Adrenal gland (tissue), 12 donors: ENCODE data around the gene ANKFN1. TPM values are rescaled to one million over a fixed set of nuclear protein-coding genes. Genes with fewer than 3 reads are reported as not detected.
A peak's percentile ranks its signal among the peaks of the same experiment; 100 is the strongest.

Experiments used
- DNase-seq, 7 donors: peaks; one replicate each; pipeline ENCODE4 v3.0.0-alpha.2; 2019 to 2020
- H3K27ac ChIP-seq, 5 donors: fragments of 200-600 bp; sonication (generic) in 4 of 5; 1 replicate in 3 of 5; 2 replicates in 2 of 5; pipeline versions ENCODE4 v1.5.1 to v1.8.0; 2016 to 2020; ENCODE audit warnings: mild to moderate bottlenecking in 1 of 5
- H3K27me3 ChIP-seq: fragments of 200-600 bp; 2 replicates; pipeline ENCODE4 v1.8.0; 2021
- H3K36me3 ChIP-seq, 2 donors: fragments of 200-600 bp; replicated peaks in 1 of 2; 1 replicate in 1 of 2; 2 replicates in 1 of 2; pipeline versions ENCODE4 v1.5.1 to v1.8.0; 2018 to 2022
- H3K4me1 ChIP-seq, 2 donors: fragments of 200-600 bp; replicated peaks in 1 of 2; 1 replicate in 1 of 2; 2 replicates in 1 of 2; pipeline versions ENCODE4 v1.5.1 to v1.8.0; 2018 to 2021
- H3K4me3 ChIP-seq, 4 donors: fragments of 200-600 bp; sonication (generic) in 3 of 4; one replicate each; pipeline ENCODE4 v1.5.1; 2016 to 2018
- H3K9me3 ChIP-seq, 3 donors: fragments of 200-600 bp; sonication (generic) in 1 of 3; replicated peaks in 1 of 3; 1 replicate in 2 of 3; 2 replicates in 1 of 3; pipeline versions ENCODE4 v1.5.1 to v1.8.0; 2016 to 2021
- POLR2A ChIP-seq, 2 donors: fragments of 450-650 bp; IDR thresholded peaks; one replicate each; pipeline ENCODE4 v1.6.1; 2017; ENCODE audit warnings: antibody characterized with exemption in 2 of 2, mild to moderate bottlenecking in 2 of 2, moderate library complexity in 1 of 2
- WGBS, 4 donors: extraction: QIAGEN DNeasy Blood & Tissue Kit in 2 of 4; methylation state at CpG; one replicate each; pipeline versions ENCODE4 v1.1.5 to v1.1.7; 2013 to 2017; 5-methylcytosine and 5-hydroxymethylcytosine counted together
- intact Hi-C, 2 donors: fragments of 100-400 bp; cut with DNase I; formaldehyde crosslinking; loops; one replicate each; pipeline versions ENCODE4 v1.14.1 to v1.15.0; 2022 to 2023
- polyA plus RNA-seq, 3 donors: library from polyadenylated mRNA; stranded (reverse); fragments of 200-250 nt in 2 of 3; fragments of 350-450 nt in 1 of 3; fragmentation: Illumina TruSeq in 1 of 3; extraction: RNeasy Lipid Tissue Mini Kit (QIAGEN cat#74804) in 1 of 3; gene quantifications; one replicate each; pipeline ENCODE4 v1.2.3, GENCODE V29; 2013 to 2014
- total RNA-seq, 9 donors: library from RNA; depleted of rRNA in 4 of 9; stranded (reverse); fragments of >200 nt in 4 of 9; fragments of 120-200 nt in 1 of 9; fragmentation: NEBNext Ultra II Directional in 1 of 9; extraction: Animal tissue kit (Norgen Biotek cat#: 25700) in 1 of 9; gene quantifications; one replicate each; pipeline versions ENCODE4 v1.1.0 to v1.2.4, GENCODE V29; 2013 to 2023
- TF ChIP-seq, protein P1 (sequence below), 6 experiments: fragments of 450-650 bp in 4 of 6; fragments of 200-600 bp in 2 of 6; sonication (generic) in 1 of 6; IDR thresholded peaks; 1 replicate in 5 of 6; 2 replicates in 1 of 6; pipeline versions ENCODE4 v1.5.1 to v1.8.0; 2016 to 2021; ENCODE audit warnings: antibody characterized with exemption in 6 of 6, mild to moderate bottlenecking in 2 of 6, moderate library complexity in 1 of 6
- donor health status: healthy with polysubstance abuse.
- donor health status: Bipolar disorder and iron deficiency.
- donor health status: DM: yes; HTN: yes; CAD: no.
- donor health status: DM: no; HTN: no; CAD: no.
- donor health status: DM: no; HTN: no; CAD: no.
- donor health status: DM: yes; HTN: yes; CAD: no.

ANKFN1 gene
- total and polyA plus RNA-seq, 12 donors: 0.18 to 1.6 (median 0.41) TPM; not detected in 5

DNA sequence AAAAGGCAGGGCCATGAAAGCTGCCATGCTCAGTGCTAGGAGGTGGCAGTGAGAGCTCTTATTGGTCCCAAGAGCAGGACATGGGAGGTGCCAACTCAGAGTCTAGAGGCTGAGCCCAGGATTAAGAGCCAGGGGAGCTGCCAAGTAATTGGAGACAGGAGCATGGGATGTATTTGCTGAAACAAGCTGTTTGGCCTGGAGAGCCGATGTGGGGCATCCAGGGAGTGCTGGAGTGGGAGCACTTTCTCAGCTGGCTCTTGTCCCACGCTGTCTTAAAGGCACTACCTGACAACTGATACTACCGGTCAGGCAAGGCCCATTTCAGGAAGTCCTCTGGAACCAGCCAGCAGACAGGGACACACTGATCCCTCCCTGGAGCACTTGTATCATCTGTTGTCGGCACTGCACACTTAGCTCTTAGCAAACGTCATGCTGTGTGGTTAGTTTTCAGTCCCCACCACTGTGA lies 19.3 kb downstream of the ANKFN1 start:
- WGBS, 4 donors: 50 to 64% (median 53%) methylated on average over 2 to 5 of the region's 5 CpGs
- no peak overlapping the region for H3K4me3 ChIP-seq
- DNase-seq: peak in 1 of 7 donors; percentile 54
- H3K27ac ChIP-seq: no peak overlapping the region
- no peaks in the 10 kb centered on the region for H3K27me3 ChIP-seq
- intact Hi-C loops: no loop called here
- H3K4me1 ChIP-seq: no peaks in the 10 kb centered on the region
- no peaks in the 10 kb centered on the region for H3K36me3 ChIP-seq
- TF ChIP-seq POLR2A (IDR thresholded peaks at IDR 0.05): no peak
- TF ChIP-seq, protein P1, sequence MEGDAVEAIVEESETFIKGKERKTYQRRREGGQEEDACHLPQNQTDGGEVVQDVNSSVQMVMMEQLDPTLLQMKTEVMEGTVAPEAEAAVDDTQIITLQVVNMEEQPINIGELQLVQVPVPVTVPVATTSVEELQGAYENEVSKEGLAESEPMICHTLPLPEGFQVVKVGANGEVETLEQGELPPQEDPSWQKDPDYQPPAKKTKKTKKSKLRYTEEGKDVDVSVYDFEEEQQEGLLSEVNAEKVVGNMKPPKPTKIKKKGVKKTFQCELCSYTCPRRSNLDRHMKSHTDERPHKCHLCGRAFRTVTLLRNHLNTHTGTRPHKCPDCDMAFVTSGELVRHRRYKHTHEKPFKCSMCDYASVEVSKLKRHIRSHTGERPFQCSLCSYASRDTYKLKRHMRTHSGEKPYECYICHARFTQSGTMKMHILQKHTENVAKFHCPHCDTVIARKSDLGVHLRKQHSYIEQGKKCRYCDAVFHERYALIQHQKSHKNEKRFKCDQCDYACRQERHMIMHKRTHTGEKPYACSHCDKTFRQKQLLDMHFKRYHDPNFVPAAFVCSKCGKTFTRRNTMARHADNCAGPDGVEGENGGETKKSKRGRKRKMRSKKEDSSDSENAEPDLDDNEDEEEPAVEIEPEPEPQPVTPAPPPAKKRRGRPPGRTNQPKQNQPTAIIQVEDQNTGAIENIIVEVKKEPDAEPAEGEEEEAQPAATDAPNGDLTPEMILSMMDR (IDR thresholded peaks at IDR 0.05): no peak
- no peaks in the 10 kb centered on the region for H3K9me3 ChIP-seq

- Histone ChIP-seq H3K4me3 (no peak overlapping the region), H3K36me3 (no peaks in the 10 kb centered on the region), H3K27ac (no peak overlapping the region), H3K9me3 (no peaks in the 10 kb centered on the region), H3K27me3 (no peaks in the 10 kb centered on the region), H3K4me1 (no peaks in the 10 kb centered on the region)
- no peak for TF ChIP-seq POLR2A (IDR thresholded peaks at IDR 0.05)
- TF ChIP-seq, protein P1 (IDR thresholded peaks at IDR 0.05): no peak
- WGBS, 4 donors: 69 to 87% (median 83%) methylated on average over 1 of the region's 1 CpG
- no peak for DNase-seq
- intact Hi-C loops: no loop called here
Measured at GRCh38 chr17:56173026-56173425, 19.8 kb downstream of the ANKFN1 start.

DNA sequence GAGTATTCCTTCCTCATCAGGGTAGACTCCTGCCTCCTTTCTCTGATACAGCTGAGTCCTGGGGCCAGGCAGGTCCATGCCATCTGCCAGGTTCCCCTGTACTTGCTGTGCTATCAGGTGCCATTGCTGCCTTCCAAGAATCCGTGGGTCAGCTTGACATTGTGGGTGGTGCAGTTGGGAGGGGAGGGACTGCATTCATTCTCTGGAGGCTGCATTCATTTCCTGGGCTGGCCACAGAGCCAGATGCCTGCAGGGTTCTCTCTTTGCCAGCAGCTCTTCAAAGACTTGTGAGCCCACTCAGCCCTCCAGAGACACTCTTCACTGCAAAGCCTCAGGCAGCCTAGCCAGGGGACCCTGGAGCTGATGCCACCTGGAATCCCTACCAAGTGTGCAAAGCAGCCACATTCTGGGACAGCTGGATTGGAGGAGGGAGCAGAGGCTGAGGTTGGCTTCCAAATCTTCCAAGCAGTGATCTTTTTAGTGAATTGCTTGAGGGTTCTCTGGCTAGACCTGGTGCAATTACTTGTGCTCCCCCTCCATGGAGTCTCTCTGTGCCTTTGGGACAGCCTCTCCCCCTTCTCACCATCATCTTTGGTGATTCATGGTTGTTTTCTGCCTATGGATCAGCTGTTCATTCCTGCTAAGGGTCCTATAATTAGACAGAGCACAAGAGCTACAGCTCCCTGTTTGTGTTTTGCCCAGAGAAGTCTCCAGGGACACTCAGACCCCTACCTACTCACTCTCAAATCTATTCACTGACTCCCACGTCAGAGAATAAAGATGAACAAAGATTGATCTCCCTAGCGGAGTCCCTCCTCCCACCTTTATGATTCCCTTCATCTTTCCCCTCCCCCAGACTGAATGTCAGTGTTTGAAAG lies 20.9 kb downstream of the ANKFN1 start:
- Histone ChIP-seq H3K4me1 (no peaks in the 10 kb centered on the region), H3K36me3 (no peaks in the 10 kb centered on the region), H3K27me3 (no peaks in the 10 kb centered on the region), H3K9me3 (no peaks in the 10 kb centered on the region), H3K4me3 (no peak overlapping the region), H3K27ac (no peak overlapping the region)
- intact Hi-C loops: no loop called here
- DNase-seq: no peak
- WGBS, 4 donors: 19 to 31% (median 22%) methylated on average over 2 to 3 of the region's 3 CpGs
- TF ChIP-seq, protein P1 (IDR thresholded peaks at IDR 0.05): no peak
- no peak for TF ChIP-seq POLR2A (IDR thresholded peaks at IDR 0.05)

GRCh38 chr17:56175299-56175955 lies 22.2 kb downstream of the ANKFN1 start:
- WGBS, 4 donors: 48 to 58% (median 54%) methylated on average over 2 of the region's 2 CpGs

More at GRCh38 chr17:56175299-56175955, 22.2 kb downstream of the ANKFN1 start:
- intact Hi-C loops: no loop called here
- no peak for TF ChIP-seq POLR2A (IDR thresholded peaks at IDR 0.05)
- TF ChIP-seq, protein P1 (IDR thresholded peaks at IDR 0.05): no peak
- H3K27me3 ChIP-seq: no peaks in the 10 kb centered on the region
- H3K9me3 ChIP-seq: no peaks in the 10 kb centered on the region
- H3K36me3 ChIP-seq: no peaks in the 10 kb centered on the region
- H3K4me3 ChIP-seq: no peak overlapping the region
- no peaks in the 10 kb centered on the region for H3K4me1 ChIP-seq
- H3K27ac ChIP-seq: no peak overlapping the region
- DNase-seq: no peak
